ENCODE results near the gene ADGRL3. TPM values are rescaled to one million over a fixed set of nuclear protein-coding genes. Genes with fewer than 3 reads are reported as not detected.

ADGRL3 gene
- total RNA-seq, 4 donors from 2014 or later, result 2.2 to 10.0 (median 4.6) TPM

DNA sequence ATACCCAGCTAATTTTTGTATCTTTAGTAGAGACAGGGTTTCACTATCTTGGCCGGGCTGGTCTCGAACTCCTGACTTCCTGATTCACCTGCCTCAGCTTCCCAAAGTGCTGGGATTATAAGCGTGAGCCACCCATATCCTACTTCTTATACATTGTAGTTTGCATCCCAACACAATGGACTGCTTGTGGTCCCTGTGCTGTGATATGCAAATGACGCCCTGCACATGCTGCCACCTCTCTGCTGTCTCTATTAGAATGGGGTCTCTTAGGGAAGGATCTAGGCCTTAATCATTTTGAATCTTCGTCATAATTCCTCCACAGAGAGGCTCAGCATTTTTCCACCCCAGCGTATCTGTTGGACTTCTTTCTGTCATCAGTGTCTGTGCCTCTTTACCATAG lies 595.9 kb downstream of the ADGRL3 start:
- WGBS, 2 donors (ENCODE audit: low coverage in 1 of 2), result 79 to 93% methylated on average over 3 to 6 of the region's 6 CpGs
- intact Hi-C loops (cut with DNase I; ENCODE audit: low total_unique reads) (no loop called here), in situ Hi-C loops (cut with MboI; ENCODE audit: low pct_ligation_motif_present in 1 of 4, low pct_unique_long_range_greater_than_20kb in 1 of 4, low sequenced_read_pairs in 3 of 4) (no loop called here)
- H3K9me3 ChIP-seq, result no peaks in the 10 kb centered on the region
- no peak for TF ChIP-seq CTCF (IDR thresholded peaks at IDR 0.05)
- TF ChIP-seq POLR2A (IDR thresholded peaks at IDR 0.05), result no peak
- TF ChIP-seq POLR2AphosphoS5 (IDR thresholded peaks at IDR 0.05), result no peak
- no peak for TF ChIP-seq EP300 (IDR thresholded peaks at IDR 0.05; ENCODE audit: low read depth)
- no peak for DNase-seq
- no peaks in the 10 kb centered on the region for H3K4me1 ChIP-seq
- H3K36me3 ChIP-seq, result no peaks in the 10 kb centered on the region
- no peaks in the 10 kb centered on the region for H3K27me3 ChIP-seq
- H3K27ac ChIP-seq, result no peak overlapping the region
- H3K4me3 ChIP-seq, result no peak overlapping the region

- H3K9me3 ChIP-seq, result no peaks in the 10 kb centered on the region
- TF ChIP-seq POLR2A (IDR thresholded peaks at IDR 0.05), result no peak
- TF ChIP-seq POLR2AphosphoS5 (IDR thresholded peaks at IDR 0.05), result no peak
- no peak for TF ChIP-seq EP300 (IDR thresholded peaks at IDR 0.05; ENCODE audit: low read depth)
- no peak for TF ChIP-seq CTCF (IDR thresholded peaks at IDR 0.05)
- in situ Hi-C loops (cut with MboI; ENCODE audit: low pct_ligation_motif_present in 1 of 4, low pct_unique_long_range_greater_than_20kb in 1 of 4, low sequenced_read_pairs in 3 of 4) (no loop called here), intact Hi-C loops (cut with DNase I; ENCODE audit: low total_unique reads) (no loop called here)
- H3K27ac ChIP-seq, result no peak overlapping the region
- no peaks in the 10 kb centered on the region for H3K36me3 ChIP-seq
- no peak for DNase-seq
- WGBS, 2 donors (ENCODE audit: low coverage in 1 of 2), result 52 to 86% methylated on average over 2 of the region's 2 CpGs
- no peaks in the 10 kb centered on the region for H3K4me1 ChIP-seq
- H3K27me3 ChIP-seq, result no peaks in the 10 kb centered on the region
- H3K4me3 ChIP-seq, result no peak overlapping the region
Observed at GRCh38 chr4:61799794-61800193, 599.7 kb downstream of the ADGRL3 start.

DNA sequence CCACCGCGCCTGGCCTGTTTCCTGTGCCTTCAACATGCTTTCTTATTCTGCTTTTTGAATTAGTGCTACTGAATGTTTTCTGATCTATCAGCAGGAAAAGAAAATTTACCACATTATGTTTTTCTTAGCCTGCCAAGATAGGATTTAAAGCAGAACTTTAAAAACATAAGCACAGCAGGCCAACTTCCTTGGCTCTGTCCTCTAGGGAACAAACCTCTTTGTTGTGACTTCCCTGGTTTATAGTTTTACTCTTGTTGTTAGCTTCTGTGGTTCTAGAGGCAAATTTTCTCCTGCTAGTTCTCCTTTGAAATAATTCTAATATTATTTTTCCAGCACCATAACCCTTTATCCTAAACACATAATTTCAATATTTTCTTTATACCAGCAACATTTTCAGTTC lies 605.1 kb downstream of the ADGRL3 start:
- 85 to 100% methylated on average over 2 of the region's 2 CpGs for WGBS, 2 donors (ENCODE audit: low coverage in 1 of 2)
- DNase-seq, result no peak
- no peak overlapping the region for H3K4me3 ChIP-seq
- in situ Hi-C loops (cut with MboI; ENCODE audit: low pct_ligation_motif_present in 1 of 4, low pct_unique_long_range_greater_than_20kb in 1 of 4, low sequenced_read_pairs in 3 of 4), result no loop called here
- no peaks in the 10 kb centered on the region for H3K27me3 ChIP-seq
- H3K4me1 ChIP-seq, result no peaks in the 10 kb centered on the region
- no peaks in the 10 kb centered on the region for H3K9me3 ChIP-seq
- TF ChIP-seq CTCF (IDR thresholded peaks at IDR 0.05) (no peak), EP300 (IDR thresholded peaks at IDR 0.05; ENCODE audit: low read depth) (no peak), POLR2AphosphoS5 (IDR thresholded peaks at IDR 0.05) (no peak), POLR2A (IDR thresholded peaks at IDR 0.05) (no peak)
- no peaks in the 10 kb centered on the region for H3K36me3 ChIP-seq
- H3K27ac ChIP-seq, result no peak overlapping the region
- intact Hi-C loops (cut with DNase I; ENCODE audit: low total_unique reads), result no loop called here

DNA sequence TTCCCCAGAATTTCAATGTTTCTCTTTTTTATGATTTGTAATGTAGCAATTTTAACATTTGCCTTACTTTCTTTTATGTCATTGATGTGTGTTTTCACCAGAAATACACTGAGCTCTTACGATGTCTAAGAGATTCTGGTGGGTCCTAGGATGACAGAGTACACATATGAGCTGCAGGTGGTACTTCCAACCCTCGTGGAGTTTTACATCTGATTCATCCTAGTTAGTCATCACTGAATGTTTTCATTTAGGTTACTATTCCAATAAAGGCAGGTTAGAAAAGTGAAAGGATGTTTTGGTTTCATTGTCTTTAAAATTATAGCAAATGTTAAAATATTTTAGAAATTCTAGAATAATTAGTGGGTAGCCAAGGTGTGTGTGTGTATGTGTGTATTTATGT lies 605.9 kb downstream of the ADGRL3 start:
- Histone ChIP-seq H3K4me3 (no peak overlapping the region), H3K27ac (no peak overlapping the region), H3K4me1 (no peaks in the 10 kb centered on the region), H3K36me3 (no peaks in the 10 kb centered on the region), H3K9me3 (no peaks in the 10 kb centered on the region), H3K27me3 (no peaks in the 10 kb centered on the region)
- intact Hi-C loops (cut with DNase I; ENCODE audit: low total_unique reads) (no loop called here), in situ Hi-C loops (cut with MboI; ENCODE audit: low pct_ligation_motif_present in 1 of 4, low pct_unique_long_range_greater_than_20kb in 1 of 4, low sequenced_read_pairs in 3 of 4) (no loop called here)
- no peak for TF ChIP-seq CTCF (IDR thresholded peaks at IDR 0.05)
- no peak for TF ChIP-seq POLR2AphosphoS5 (IDR thresholded peaks at IDR 0.05)
- no peak for TF ChIP-seq POLR2A (IDR thresholded peaks at IDR 0.05)
- TF ChIP-seq EP300 (IDR thresholded peaks at IDR 0.05; ENCODE audit: low read depth), result no peak
- no peak for DNase-seq
- WGBS, 2 donors (ENCODE audit: low coverage in 1 of 2), result 46 to 55% methylated on average over 2 of the region's 2 CpGs

All from transverse colon (tissue), 4 donors.